Subcutaneous adipose tissue (tissue), 4 donors: Measurements from ENCODE around the gene OR5K2. TPM values are rescaled to one million over a fixed set of nuclear protein-coding genes. Genes with fewer than 3 reads are reported as not detected.

Experiments
- CTCF ChIP-seq: fragments of 450-650 bp; IDR thresholded peaks from one replicate; pipeline ENCODE4 v1.5.1; 2016; ENCODE audit warnings: low read depth, mild to moderate bottlenecking, control low read depth, antibody characterized with exemption, moderate library complexity
- small RNA-seq: library from RNA; depleted of rRNA; stranded (forward); fragments of <200 nt; gene quantifications from one replicate; pipeline ENCODE3, GENCODE V24; 2016
- total RNA-seq, 4 donors: library from RNA; depleted of rRNA; stranded (reverse); fragments of >200 nt; gene quantifications; one replicate each; pipeline ENCODE4 v1.1.0, GENCODE V29; 2016

Gene OR5K2
- total RNA-seq, 4 donors from 2014 or later: not detected

GRCh38 chr3:98541695-98542094 lies 44.2 kb downstream of the OR5K2 start:
- no peak for TF ChIP-seq CTCF

- TF ChIP-seq CTCF: no peak
Measured at GRCh38 chr3:98542623-98543022, 45.1 kb downstream of the OR5K2 start.

- no peak for TF ChIP-seq CTCF
Measured at GRCh38 chr3:98545940-98546339, 48.5 kb downstream of the OR5K2 start.

Small RNAs within 50 kb of the gene (small RNA-seq; reads per million reads assigned to genes)
- gene RPL38P4: not detected

Other genes with a start within 250 kb of the OR5K2 start
- under 1 TPM in 1 of 4 donors, not detected in 3; 0.34 TPM for gene OR5H6, start 233.4 kb upstream of the OR5K2 start, total RNA-seq
- gene OR5H2, start 215.2 kb upstream of the OR5K2 start, total RNA-seq: not detected
- not detected for gene OR5K4, start 143.8 kb upstream of the OR5K2 start, total RNA-seq
- gene OR5K3, start 107.0 kb upstream of the OR5K2 start, total RNA-seq: not detected
- gene OR5K1, start 34.5 kb upstream of the OR5K2 start, total RNA-seq: not detected
- 100 to 1,000 TPM in 3 of 4 donors, 10 to 100 TPM in 1; 68.8 to 152 (median 114) TPM for gene CLDND1, start 25.2 kb downstream of the OR5K2 start, total RNA-seq
- 1 to 10 TPM in 1 of 4 donors, not detected in 3; 1.3 TPM for gene GPR15, start 34.3 kb downstream of the OR5K2 start, total RNA-seq
- gene CPOX, start 95.9 kb downstream of the OR5K2 start, total RNA-seq: 10 to 100 TPM; 10.8 to 33.2 (median 16.2) TPM